ENCODE measurements around the gene KIFBP. TPM values are rescaled to one million over a fixed set of nuclear protein-coding genes. Genes with fewer than 3 reads are reported as not detected.

The KIFBP gene
- total and polyA plus RNA-seq, 2 donors from 2014 or later: 25.6 to 26.7 TPM

DNA sequence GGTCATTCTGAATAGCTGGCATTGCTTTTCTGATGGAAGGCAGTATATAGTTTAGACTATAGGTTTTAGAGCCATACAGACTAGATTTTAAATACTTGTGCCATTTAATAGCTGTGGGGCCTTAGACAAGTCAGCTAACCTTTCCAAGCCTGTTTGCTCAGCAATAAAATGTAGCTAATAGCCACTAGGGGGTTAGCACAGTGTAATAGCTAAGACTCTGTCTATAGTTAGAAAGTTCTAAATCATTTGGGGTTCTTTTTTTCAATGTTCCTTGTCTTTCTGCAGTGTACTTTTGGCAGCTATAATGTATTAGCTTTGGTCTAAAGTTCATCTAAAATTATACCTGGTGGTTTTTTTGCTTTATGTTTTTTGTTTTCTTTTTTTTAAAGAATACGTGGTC lies 7.5 kb upstream of the KIFBP start:
- Histone ChIP-seq H3K9ac (ENCODE audit: low read length in 3 of 3) (no peak overlapping the region), H3K27ac (ENCODE audit: low read depth in 2 of 2, low read length in 2 of 2) (no peak overlapping the region), H3K36me3 (ENCODE audit: control insufficient read depth in 2 of 3, insufficient read depth in 3 of 3, low read length in 3 of 3) (peaks cover 0 to 41% (median 18%) of the 10 kb centered on the region in 3 donors), H3K27me3 (ENCODE audit: control insufficient read depth, insufficient read depth, low read length) (no peaks in the 10 kb centered on the region), H3K4me1 (ENCODE audit: control insufficient read depth in 2 of 3, insufficient read depth in 2 of 3, low read depth in 1 of 3, low read length in 3 of 3) (no peaks in the 10 kb centered on the region), H3K4me3 (ENCODE audit: low read length in 3 of 3) (no peak overlapping the region), H3K9me3 (ENCODE audit: control insufficient read depth in 2 of 3, insufficient read depth in 1 of 3, low read length in 3 of 3) (no peaks in the 10 kb centered on the region)
- no peak for FAIRE-seq
- TF ChIP-seq, protein P1, sequence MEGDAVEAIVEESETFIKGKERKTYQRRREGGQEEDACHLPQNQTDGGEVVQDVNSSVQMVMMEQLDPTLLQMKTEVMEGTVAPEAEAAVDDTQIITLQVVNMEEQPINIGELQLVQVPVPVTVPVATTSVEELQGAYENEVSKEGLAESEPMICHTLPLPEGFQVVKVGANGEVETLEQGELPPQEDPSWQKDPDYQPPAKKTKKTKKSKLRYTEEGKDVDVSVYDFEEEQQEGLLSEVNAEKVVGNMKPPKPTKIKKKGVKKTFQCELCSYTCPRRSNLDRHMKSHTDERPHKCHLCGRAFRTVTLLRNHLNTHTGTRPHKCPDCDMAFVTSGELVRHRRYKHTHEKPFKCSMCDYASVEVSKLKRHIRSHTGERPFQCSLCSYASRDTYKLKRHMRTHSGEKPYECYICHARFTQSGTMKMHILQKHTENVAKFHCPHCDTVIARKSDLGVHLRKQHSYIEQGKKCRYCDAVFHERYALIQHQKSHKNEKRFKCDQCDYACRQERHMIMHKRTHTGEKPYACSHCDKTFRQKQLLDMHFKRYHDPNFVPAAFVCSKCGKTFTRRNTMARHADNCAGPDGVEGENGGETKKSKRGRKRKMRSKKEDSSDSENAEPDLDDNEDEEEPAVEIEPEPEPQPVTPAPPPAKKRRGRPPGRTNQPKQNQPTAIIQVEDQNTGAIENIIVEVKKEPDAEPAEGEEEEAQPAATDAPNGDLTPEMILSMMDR (IDR thresholded peaks at IDR 0.05; ENCODE audit: borderline replicate concordance, extremely low read depth, insufficient read depth): no peak
- DNase-seq: no peak
- intact Hi-C loops (cut with DNase I): no loop called here

DNA sequence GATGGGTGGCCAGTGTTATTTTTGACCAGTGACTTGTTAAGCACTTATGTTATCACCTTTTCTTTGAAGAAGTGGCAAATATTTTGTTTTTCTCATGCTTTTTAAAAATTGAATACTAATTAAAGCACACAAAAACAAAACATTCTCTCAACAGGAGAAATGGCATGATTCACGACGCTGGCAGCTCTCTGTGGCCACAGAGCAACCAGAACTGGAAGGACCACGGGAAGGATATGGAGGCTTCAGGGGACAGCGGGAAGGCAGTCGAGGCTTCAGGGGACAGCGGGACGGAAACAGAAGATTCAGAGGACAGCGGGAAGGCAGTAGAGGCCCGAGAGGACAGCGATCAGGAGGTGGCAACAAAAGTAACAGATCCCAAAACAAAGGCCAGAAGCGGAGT lies 6.2 kb upstream of the KIFBP start:
- no peak overlapping the region for H3K4me3 ChIP-seq (ENCODE audit: low read length in 3 of 3)
- no peak for FAIRE-seq
- no peaks in the 10 kb centered on the region for H3K4me1 ChIP-seq (ENCODE audit: control insufficient read depth in 2 of 3, insufficient read depth in 2 of 3, low read depth in 1 of 3, low read length in 3 of 3)
- peaks cover 0 to 41% (median 17%) of the 10 kb centered on the region in 3 donors for H3K36me3 ChIP-seq (ENCODE audit: control insufficient read depth in 2 of 3, insufficient read depth in 3 of 3, low read length in 3 of 3)
- H3K9ac ChIP-seq (ENCODE audit: low read length in 3 of 3): no peak overlapping the region
- TF ChIP-seq, protein P1 (IDR thresholded peaks at IDR 0.05; ENCODE audit: borderline replicate concordance, extremely low read depth, insufficient read depth): no peak
- no peaks in the 10 kb centered on the region for H3K9me3 ChIP-seq (ENCODE audit: control insufficient read depth in 2 of 3, insufficient read depth in 1 of 3, low read length in 3 of 3)
- no peak for DNase-seq
- no peaks in the 10 kb centered on the region for H3K27me3 ChIP-seq (ENCODE audit: control insufficient read depth, insufficient read depth, low read length)
- intact Hi-C loops (cut with DNase I): no loop called here
- H3K27ac ChIP-seq (ENCODE audit: low read depth in 2 of 2, low read length in 2 of 2): no peak overlapping the region

DNA sequence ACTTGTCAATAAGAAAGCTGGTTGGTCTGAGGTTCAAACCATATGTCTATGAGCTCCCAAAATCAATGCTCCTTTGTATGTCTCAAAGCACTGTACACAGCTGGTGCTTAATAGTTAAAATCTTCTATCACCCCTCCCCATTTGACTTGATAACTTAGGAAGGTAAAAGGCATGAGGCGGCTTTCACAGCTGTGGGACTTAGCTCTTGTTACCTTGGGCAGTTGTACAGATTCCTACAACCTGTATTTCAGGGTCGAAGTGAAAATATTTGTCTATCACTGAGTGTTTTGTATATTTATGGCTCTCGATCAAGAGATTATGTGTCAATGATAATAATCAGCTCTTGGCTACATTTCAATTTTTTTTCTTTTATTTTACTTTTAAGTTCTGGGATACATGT lies 992 bp upstream of the KIFBP start:
- H3K36me3 ChIP-seq (ENCODE audit: control insufficient read depth in 2 of 3, insufficient read depth in 3 of 3, low read length in 3 of 3): peaks cover 0 to 12% (median 7%) of the 10 kb centered on the region in 3 donors
- H3K4me3 ChIP-seq (ENCODE audit: low read length in 3 of 3): no peak overlapping the region
- no peaks in the 10 kb centered on the region for H3K27me3 ChIP-seq (ENCODE audit: control insufficient read depth, insufficient read depth, low read length)
- FAIRE-seq (no peak), DNase-seq (no peak)
- H3K27ac ChIP-seq (ENCODE audit: low read depth in 2 of 2, low read length in 2 of 2): no peak overlapping the region
- TF ChIP-seq, protein P1 (IDR thresholded peaks at IDR 0.05; ENCODE audit: borderline replicate concordance, extremely low read depth, insufficient read depth): no peak
- H3K9ac ChIP-seq (ENCODE audit: low read length in 3 of 3): no peak overlapping the region
- H3K4me1 ChIP-seq (ENCODE audit: control insufficient read depth in 2 of 3, insufficient read depth in 2 of 3, low read depth in 1 of 3, low read length in 3 of 3): peaks cover 0 to 11% (median 5%) of the 10 kb centered on the region in 3 donors
- no peaks in the 10 kb centered on the region for H3K9me3 ChIP-seq (ENCODE audit: control insufficient read depth in 2 of 3, insufficient read depth in 1 of 3, low read length in 3 of 3)
- intact Hi-C loops (cut with DNase I): no loop called here
